Body of pancreas (tissue), 4 donors: Measurements from ENCODE around the gene NACC1. TPM values are rescaled to one million over a fixed set of nuclear protein-coding genes. Genes with fewer than 3 reads are reported as not detected.
"Not testable (repeated sequence)": the region's sequence is repeated elsewhere in the genome, so short reads cannot be mapped to it uniquely, and the experiment has no call there.

Experiments used
- ATAC-seq: fragments of 150-250 bp; one replicate; pipeline ENCODE4 v1.9.1; 2016
- DNase-seq, 4 donors: peaks; one replicate each; pipeline ENCODE4 v3.0.0-alpha.2; 2019
- H3K27ac ChIP-seq, 4 donors: fragments of 200-600 bp; sonication (generic); 1 replicate in 3 of 4; 2 replicates in 1 of 4; pipeline versions ENCODE4 v1.5.1 to v1.6.1; 2016 to 2019; ENCODE audit warnings: mild to moderate bottlenecking in 1 of 4, mixed read lengths in 1 of 4, moderate library complexity in 1 of 4
- H3K27me3 ChIP-seq, 2 donors: fragments of 200-600 bp; sonication (generic); one replicate each; pipeline ENCODE4 v1.6.0; 2016; ENCODE audit warnings: mild to moderate bottlenecking in 1 of 2
- H3K36me3 ChIP-seq, 2 donors: fragments of 200-600 bp; sonication (generic); replicated peaks in 1 of 2; 2 replicates each; pipeline ENCODE4 v1.5.1; 2016; ENCODE audit warnings: low read depth in 2 of 2; ENCODE audit not compliant: insufficient read depth in 1 of 2
- H3K4me1 ChIP-seq: fragments of 200-600 bp; sonication (generic); one replicate; pipeline ENCODE4 v1.6.0; 2016
- H3K4me3 ChIP-seq, 2 donors: fragments of 200-600 bp; sonication (generic); 1 replicate in 1 of 2; 2 replicates in 1 of 2; pipeline ENCODE4 v1.5.1; 2016 to 2019
- H3K9me3 ChIP-seq, 3 donors: fragments of 200-600 bp; sonication (generic); 1 replicate in 2 of 3; 2 replicates in 1 of 3; pipeline ENCODE4 v1.5.1; 2016
- POLR2A ChIP-seq, 3 donors: fragments of 450-650 bp; IDR thresholded peaks; one replicate each; pipeline ENCODE4 v1.6.1; 2016; ENCODE audit warnings: antibody characterized with exemption in 3 of 3, mild to moderate bottlenecking in 2 of 3
- WGBS, 2 donors: methylation state at CpG; one replicate each; pipeline ENCODE4 v1.1.5; 2017; 5-methylcytosine and 5-hydroxymethylcytosine counted together
- intact Hi-C: fragments of 100-400 bp; cut with DNase I; formaldehyde crosslinking; loops from one replicate; pipeline ENCODE4 v1.15.1; 2023
- total RNA-seq, 2 donors: library from RNA; depleted of rRNA; stranded (reverse); fragments of >200 nt; gene quantifications; one replicate each; pipeline ENCODE4 v1.1.0, GENCODE V29; 2016
- TF ChIP-seq, protein P1 (sequence below), 7 experiments: fragments of 450-650 bp in 4 of 7; fragments of 200-600 bp in 3 of 7; sonication (generic) in 3 of 7; IDR thresholded peaks; one replicate each; pipeline ENCODE4 v1.5.1; 2016 to 2019; ENCODE audit warnings: antibody characterized with exemption in 7 of 7

The NACC1 gene
- total RNA-seq, 2 donors from 2014 or later, result 6.0 to 15.5 TPM

DNA sequence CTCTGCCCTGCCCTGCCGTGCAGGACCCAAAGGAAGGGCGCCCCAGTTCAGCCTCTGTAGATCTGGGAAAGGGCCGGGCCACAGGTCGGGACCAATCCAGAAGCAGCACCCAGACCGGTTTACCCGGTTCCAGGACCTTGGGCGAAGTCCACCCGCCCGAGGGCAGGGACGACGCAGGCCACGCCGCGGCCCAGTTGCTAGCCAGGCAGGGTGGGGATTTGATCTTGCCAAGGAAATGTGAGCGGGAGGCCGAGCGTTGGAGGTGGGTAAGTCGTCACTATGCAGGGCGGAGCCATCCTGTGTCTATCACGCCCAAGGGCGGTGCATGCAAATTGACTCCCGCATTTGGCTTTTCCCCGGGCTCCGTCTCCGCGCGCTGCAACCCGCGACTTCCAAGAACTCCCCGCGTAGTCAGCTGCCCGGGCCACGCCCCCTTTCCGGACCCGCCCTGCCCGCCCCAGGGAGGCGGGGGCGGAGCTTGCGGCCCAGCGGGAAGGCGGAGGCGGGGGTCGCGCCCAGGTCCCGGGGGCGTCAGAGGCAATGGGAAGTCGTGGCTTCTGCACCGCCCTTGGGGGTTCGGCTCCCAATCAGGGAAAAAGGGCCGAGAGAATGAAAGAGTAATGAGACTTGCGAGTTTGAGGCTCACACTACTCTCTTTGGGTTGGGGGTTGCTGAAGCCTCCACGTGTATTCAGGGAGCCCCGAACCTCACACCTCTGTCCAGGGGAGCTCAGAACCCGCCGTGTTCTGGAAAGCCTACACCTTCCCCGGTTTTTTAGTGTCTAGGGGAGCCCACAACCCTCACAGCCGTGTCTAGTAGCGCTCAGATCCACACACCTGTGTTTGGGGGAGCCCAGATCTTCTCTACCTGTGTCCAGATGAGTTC lies 44.9 kb downstream of the NACC1 start:
- Histone ChIP-seq H3K27ac (peak overlapping the region; percentile 90 to 96 (median 94)), H3K4me3 (peak overlapping the region in 1 of 2 donors; percentile 21), H3K9me3 (no peaks in the 10 kb centered on the region), H3K4me1 (peaks cover 63% of the 10 kb centered on the region), H3K36me3 (no peaks in the 10 kb centered on the region), H3K27me3 (no peaks in the 10 kb centered on the region)
- ATAC-seq (peak; percentile 89), DNase-seq (peak; percentile 99 to 100 (median 100))
- 1 to 3% methylated on average over 18 to 58 of the region's 58 CpGs for WGBS, 2 donors
- intact Hi-C loops, result no loop called here
- TF ChIP-seq POLR2A (IDR thresholded peaks at IDR 0.05), result peak in 1 of 3 donors; percentile 94
- TF ChIP-seq, protein P1, sequence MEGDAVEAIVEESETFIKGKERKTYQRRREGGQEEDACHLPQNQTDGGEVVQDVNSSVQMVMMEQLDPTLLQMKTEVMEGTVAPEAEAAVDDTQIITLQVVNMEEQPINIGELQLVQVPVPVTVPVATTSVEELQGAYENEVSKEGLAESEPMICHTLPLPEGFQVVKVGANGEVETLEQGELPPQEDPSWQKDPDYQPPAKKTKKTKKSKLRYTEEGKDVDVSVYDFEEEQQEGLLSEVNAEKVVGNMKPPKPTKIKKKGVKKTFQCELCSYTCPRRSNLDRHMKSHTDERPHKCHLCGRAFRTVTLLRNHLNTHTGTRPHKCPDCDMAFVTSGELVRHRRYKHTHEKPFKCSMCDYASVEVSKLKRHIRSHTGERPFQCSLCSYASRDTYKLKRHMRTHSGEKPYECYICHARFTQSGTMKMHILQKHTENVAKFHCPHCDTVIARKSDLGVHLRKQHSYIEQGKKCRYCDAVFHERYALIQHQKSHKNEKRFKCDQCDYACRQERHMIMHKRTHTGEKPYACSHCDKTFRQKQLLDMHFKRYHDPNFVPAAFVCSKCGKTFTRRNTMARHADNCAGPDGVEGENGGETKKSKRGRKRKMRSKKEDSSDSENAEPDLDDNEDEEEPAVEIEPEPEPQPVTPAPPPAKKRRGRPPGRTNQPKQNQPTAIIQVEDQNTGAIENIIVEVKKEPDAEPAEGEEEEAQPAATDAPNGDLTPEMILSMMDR (IDR thresholded peaks at IDR 0.05), result peak in 1 of 7 experiments; percentile 17

- Histone ChIP-seq H3K4me3 (no peak overlapping the region), H3K4me1 (peaks cover 69% of the 10 kb centered on the region), H3K9me3 (no peaks in the 10 kb centered on the region), H3K27ac (peak overlapping the region; percentile 90 to 96 (median 94)), H3K27me3 (no peaks in the 10 kb centered on the region), H3K36me3 (no peaks in the 10 kb centered on the region)
- intact Hi-C loops, result no loop called here
- DNase-seq (peak; percentile 81 to 89 (median 86)), ATAC-seq (peak; percentile 40)
- WGBS, 2 donors, result 9 to 18% methylated on average over 15 to 20 of the region's 20 CpGs
- TF ChIP-seq, protein P1 (IDR thresholded peaks at IDR 0.05), result no peak
- TF ChIP-seq POLR2A (IDR thresholded peaks at IDR 0.05), result peak; percentile 46 to 82 (median 79)
Measured at GRCh38 chr19:13163609-13164342, 45.7 kb downstream of the NACC1 start.

- ATAC-seq, result no peak
- intact Hi-C loops, result no loop called here
- Histone ChIP-seq H3K36me3 (no peaks in the 10 kb centered on the region), H3K27me3 (no peaks in the 10 kb centered on the region), H3K4me1 (peaks cover 70% of the 10 kb centered on the region), H3K27ac (peak overlapping the region; percentile 90 to 96 (median 94)), H3K9me3 (no peaks in the 10 kb centered on the region), H3K4me3 (no peak overlapping the region)
- peak; percentile 52 to 67 (median 56) for DNase-seq
- 30 to 35% methylated on average over 16 to 19 of the region's 19 CpGs for WGBS, 2 donors
- TF ChIP-seq POLR2A (IDR thresholded peaks at IDR 0.05), result no peak
- TF ChIP-seq, protein P1 (IDR thresholded peaks at IDR 0.05), result peak in 1 of 7 experiments; percentile 2
Measured at GRCh38 chr19:13164343-13165161, 46.5 kb downstream of the NACC1 start.

DNA sequence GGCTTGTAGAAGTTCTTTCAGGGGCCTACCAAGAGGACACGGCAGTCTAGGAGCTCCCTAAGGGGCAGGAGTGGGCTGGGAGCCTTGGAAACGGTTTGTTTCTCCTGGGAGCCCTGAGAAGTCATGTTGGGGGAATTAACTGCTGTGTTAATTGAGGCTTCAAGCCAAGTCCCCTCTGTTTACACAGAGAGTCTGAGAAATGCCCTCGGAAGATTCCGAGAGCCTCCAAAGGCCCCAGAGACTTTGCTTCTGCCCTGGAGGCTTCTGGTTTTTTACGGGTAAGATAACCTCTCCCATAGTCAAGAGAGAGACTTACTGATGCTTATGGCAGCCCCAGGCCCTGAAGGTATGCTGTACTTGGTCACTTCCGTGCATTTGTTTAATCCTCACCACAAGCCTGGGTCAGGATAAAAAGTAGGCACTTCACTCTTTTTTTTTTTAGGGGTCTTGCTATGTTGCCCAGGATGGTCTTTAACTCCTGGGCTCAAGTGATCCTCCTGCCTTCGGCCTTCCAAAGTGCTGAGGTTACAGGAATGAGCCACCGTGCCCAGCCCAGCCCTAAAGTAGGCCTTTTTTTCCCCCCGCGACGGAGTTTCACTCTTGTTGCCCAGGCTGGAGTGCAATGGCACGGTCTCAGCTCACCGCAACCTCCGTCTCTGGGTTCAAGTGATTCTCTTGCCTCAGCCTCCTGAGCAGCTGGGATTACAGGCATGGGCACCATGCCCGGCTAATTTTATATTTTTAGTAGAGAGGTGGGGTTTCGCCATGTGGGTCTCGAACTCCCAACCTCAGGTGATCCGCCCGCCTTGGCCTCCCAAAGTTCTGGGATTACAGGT lies 47.3 kb downstream of the NACC1 start:
- H3K9me3 ChIP-seq, result no peaks in the 10 kb centered on the region
- no peak for ATAC-seq
- WGBS, 2 donors, result 80 to 91% methylated on average over 17 to 19 of the region's 19 CpGs
- H3K4me3 ChIP-seq, result no peak overlapping the region
- DNase-seq, result no peak
- peak overlapping the region; percentile 90 to 96 (median 94) for H3K27ac ChIP-seq
- no peaks in the 10 kb centered on the region for H3K36me3 ChIP-seq
- H3K27me3 ChIP-seq, result no peaks in the 10 kb centered on the region
- TF ChIP-seq POLR2A (IDR thresholded peaks at IDR 0.05), result no peak
- TF ChIP-seq, protein P1 (IDR thresholded peaks at IDR 0.05), result no peak
- intact Hi-C loops, result no loop called here
- peaks cover 74% of the 10 kb centered on the region for H3K4me1 ChIP-seq

DNA sequence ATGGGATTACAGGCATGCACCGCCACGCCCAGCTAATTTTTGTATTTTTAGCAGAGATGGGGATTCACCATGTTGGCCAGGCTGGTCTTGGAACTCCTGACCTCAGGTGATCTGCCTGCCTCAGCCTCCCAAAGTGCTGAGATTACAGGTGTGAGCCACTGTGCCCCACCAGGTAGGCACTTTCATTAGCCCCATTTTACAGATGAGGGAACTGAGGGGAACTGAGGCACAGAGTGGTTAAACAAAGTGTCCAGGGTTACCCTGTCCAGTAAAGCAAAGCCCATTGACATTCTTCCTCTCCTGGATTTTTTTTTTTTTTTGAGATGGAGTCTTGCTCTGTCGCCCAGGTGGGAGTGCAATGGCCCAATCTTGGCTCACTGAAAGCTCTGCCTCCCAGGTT lies 48.1 kb downstream of the NACC1 start:
- peak overlapping the region in 2 of 4 donors; percentile 94 to 96 for H3K27ac ChIP-seq
- H3K36me3 ChIP-seq, ATAC-seq, intact Hi-C loops, H3K4me3 ChIP-seq, H3K9me3 ChIP-seq, H3K27me3 ChIP-seq, DNase-seq: not testable (repeated sequence)
- 80 to 100% methylated on average over 3 of the region's 3 CpGs for WGBS, 2 donors
- peaks cover 73% of the 10 kb centered on the region for H3K4me1 ChIP-seq
